ENCODE measurements around the gene WDFY4. TPM values are rescaled to one million over a fixed set of nuclear protein-coding genes. Genes with fewer than 3 reads are reported as not detected.

Gene WDFY4
- total RNA-seq, 2 experiments from 2014 or later, result 0.11 TPM; not detected in 1

DNA sequence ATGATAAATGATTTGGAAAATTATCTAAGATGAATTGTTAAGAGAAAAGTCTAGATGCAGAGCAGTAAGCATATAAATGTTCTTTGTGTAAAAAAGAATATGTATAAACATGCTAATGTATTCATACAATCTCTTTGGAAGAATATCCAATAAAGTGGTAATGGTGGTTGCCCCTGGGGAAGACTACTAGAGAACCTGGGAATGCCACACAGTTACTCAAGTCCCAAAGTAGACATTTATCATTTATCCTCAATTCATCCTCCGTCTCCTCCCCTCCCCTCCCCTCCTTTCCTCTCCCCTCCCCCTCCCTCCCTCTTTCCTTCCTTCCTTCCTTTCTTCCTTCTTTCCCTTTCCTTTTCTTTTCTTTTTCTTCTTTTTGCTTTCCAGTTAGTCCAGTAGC lies 203.3 kb downstream of the WDFY4 start:
- POLR2A ChIA-PET, result no interaction called here
- CTCF ChIA-PET, result no interaction called here

DNA sequence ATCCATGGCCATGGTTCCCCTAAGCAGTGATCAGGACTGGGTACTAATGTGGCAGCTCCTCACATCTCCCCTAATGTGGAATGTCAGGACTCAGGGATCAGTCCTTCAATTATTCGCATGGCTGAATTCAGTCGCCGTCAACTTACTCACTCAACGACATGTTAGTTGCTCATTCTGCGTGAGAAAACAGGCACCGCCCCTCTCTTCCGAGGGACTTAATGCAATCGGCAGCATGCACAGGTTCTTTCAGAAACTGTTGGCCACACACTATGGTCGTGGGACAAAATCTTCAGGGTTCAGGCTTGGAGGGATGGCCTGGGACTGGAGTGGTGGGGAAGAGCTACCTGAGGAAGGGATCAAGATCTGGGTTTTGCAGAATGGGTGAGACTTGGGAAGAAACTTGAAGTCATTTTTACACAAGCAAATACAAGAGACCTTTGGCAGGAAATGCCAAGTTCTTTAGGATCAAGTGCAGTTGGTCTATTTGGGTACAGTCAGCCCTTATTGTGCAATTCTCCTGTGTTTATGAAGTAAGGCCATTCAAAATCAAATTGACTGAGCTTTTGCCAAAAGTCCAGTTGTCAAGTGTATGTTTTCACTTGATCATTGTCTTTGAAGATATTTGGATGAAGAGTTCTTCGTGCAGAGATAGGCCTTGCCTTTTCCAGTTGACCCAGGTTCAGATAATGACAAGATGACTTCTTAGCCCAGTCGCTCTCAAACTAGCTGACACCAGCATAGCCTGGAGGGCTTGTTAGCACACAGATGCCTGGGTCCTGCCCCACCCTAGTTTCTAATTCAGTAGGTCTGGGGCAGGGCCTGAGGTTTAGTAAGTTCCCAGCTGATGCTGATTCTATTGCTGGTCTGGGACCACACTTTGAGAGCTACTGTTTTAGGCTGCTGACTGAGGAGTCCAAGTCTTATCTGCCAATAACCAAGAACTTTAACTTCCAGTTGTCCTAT lies 206.5 kb downstream of the WDFY4 start:
- CTCF ChIA-PET, result no interaction called here
- POLR2A ChIA-PET, result no interaction called here

DNA sequence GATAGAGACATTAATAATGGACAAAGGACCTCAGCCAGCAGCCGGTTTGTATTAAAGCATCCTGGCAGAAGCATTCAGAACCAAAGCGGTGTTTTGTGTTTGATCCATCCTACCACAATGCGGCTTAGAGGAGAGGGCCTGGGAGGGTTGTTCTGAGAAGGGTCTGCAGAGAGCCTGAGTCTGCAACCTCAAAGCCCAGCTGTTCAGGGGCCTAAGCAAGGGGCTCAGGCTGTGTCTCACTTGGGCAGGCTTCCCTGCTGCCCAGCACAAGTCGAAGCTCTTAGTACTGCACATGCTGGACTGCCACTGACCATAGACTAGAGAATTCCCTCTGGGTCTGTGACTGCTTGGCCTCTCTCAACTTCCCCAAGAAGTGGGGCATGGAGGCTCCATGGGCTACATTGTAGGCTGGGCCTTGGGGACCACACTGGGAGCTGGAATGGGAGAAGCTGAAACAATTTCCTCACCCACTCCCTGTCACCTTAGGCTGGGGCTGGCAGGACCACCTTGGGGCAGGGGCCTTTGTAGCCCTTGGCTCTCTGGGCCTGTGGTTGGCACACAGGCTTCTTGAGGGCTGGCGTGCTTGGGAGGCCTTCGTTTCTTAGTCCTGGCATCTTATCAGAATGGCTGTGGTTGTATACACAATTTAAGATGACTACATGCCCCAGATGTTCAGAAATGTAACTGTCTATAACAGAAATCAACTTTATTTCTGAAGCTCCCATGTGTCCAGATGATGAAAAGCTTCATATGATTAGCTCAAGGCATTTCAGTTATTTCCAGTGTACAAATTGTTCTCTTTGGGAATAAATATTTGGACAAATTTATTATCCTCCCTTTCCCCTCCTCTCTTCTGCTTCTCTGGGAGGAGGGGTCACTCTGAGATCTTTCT lies 210.5 kb downstream of the WDFY4 start:
- CTCF ChIA-PET, result no interaction called here
- POLR2A ChIA-PET, result no interaction called here

DNA sequence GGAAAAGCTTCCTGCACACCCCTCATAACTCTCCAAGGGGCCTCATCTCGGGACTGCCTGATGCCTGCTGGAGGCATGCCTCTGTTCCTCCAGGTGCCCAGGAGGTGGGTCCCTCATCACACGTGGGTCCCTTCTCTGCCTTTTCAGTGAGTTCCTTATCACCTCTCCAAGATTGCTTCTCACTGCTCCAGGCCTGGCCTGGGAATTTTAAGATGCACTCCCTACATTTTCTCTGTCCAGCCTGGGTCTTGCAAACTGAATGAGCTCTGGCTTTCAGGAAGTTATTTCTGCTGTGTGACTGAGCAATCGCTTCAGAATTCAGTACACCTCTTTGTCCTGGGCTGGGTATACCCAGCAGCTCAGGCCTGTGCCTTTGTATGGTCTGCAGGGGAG lies 211.1 kb downstream of the WDFY4 start:
- POLR2A ChIA-PET, result no interaction called here

DNA sequence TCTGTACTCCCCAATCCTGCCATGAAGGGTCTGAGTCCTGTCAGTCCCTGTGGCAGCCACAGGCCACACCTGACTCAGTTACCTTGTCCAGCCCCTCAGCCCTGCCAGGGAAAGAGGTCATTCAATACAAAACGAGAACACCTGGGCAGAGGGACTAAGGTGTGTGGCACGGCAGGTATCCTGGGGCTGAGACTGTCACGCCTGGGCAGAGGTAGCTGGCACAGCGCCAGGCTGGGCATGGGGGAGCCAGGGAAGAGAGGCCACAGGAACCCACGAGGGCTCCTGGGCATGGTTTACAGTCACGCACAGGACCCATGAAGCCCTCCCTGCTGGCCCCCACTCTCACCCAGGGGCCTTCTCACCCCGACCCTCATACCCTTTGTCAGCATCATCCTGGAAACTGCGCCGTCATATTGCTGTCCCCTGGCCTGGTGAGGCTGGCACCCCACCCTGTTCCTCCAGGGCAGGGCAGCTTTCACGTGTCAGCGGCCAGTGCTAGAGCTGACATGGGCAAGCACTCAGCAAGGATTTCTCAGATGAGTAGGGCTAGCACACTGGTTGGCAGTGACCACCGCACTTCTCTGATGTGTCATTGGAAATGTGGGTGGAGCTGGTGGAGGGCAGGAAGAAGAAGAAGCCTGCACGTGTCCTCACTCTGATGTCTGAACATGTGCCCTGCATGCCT lies 212.2 kb downstream of the WDFY4 start:
- ChIA-PET POLR2A (no interaction called here), CTCF (no interaction called here)

More for the DNA sequence above, 211.1 kb downstream of the WDFY4 start:
- CTCF ChIA-PET, result no interaction called here

DNA sequence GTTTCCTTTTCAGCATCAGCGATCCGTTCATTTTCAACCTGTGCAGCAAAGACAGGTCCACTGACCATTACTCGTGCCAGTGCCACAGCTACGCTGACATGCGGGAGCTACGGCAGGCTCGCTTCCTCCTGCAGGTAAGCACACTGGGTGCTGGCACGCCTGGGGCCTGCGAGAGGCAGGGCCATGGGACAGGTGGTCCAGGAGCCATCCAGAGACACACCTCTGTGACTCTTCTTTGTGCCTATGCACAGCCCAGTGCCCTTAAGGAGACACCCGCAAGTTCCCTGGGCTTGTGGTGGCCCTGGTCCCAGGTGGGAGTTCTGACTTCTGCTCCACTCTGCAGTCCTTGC lies 212.7 kb downstream of the WDFY4 start:
- POLR2A ChIA-PET, result no interaction called here
- CTCF ChIA-PET, result no interaction called here

DNA sequence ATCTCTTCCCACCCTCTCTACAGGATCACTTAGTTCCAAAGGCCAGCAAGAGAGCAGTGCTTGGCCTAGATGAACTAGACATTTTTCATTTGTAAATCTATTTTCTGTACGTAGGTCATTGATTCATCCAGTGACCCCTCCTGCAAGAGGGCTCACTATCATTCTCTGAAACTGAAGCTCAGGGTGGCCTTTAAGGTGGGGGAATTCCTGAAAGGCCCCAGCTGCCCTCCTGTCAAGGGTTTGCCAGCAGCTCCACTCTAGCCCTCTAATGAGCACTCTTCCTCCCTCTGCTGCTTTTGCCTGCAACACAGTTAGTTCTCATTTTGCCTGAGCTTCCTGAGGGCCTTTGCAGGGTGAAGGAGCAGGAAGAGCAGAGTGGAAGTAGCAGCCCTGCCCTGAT lies 213.8 kb downstream of the WDFY4 start:
- POLR2A ChIA-PET, result no interaction called here
- CTCF ChIA-PET, result interaction anchor here (1.5 kb wide), 1 partner anchor 9 kb away, joined by 3 read pairs; no protein-coding TSS in a partner anchor

DNA sequence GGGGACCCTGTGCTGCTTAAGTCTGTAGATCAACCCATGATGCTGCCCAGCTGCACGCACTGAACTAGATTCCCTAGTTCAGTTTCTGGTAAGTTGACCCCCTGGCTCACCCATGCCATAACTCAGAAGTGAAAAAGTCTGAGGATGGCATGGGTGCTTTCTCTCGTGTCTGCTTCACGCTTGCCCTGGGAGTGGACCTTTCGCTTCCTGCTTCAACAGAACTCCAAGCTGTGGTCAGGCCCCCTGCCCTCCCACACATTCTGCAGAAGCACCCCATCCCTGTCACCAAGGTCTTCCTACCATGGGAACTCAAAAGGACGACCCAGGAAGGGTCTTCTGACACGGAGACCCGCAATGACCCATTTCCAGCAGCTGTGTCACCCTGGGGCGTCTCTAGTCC lies 215.1 kb downstream of the WDFY4 start:
- CTCF ChIA-PET, result interaction anchor here (1.5 kb wide), 1 partner anchor 11 kb away, joined by 3 read pairs; no protein-coding TSS in a partner anchor
- POLR2A ChIA-PET, result no interaction called here

DNA sequence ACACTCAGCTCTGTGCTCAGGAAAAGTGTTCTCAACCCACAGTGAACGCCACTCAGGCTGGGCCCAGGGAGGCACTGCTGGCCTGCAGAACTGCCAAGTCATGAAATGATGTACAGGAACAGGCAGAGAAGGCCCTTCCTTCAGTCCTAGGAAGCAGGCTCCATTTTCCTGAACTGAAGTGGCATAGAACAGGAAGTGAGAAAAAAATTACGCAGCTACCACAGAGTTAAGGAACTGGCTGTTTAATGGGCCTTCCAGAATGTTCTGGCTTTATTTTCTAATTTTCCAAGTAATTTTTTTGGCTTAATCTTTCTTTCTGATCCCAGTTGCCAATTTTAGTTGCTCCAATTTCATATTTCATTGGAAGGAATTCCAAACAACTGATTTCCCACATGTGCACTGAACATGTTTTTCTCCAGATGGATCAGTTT lies 215.7 kb downstream of the WDFY4 start:
- ChIA-PET CTCF (no interaction called here), POLR2A (no interaction called here)

DNA sequence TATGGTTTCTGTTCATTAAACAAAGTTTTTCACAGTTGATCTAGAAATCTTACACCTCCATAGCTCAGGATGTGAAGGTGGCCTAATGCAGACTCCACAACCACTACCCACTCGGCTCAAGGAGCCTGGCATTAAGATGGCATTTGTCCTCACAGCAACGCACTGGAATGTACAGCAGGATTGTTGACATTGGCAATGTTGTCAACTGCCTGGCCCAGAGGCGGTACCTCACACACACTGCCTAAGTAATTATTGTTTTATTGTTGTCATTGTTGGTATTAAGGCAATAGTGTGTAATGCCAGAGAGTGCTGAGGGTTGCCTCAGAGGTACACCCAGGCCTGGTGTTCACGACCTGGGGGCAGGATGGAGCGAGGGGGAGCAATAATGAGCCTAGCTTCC lies 216.6 kb downstream of the WDFY4 start:
- POLR2A ChIA-PET, result no interaction called here
- CTCF ChIA-PET, result no interaction called here

DNA sequence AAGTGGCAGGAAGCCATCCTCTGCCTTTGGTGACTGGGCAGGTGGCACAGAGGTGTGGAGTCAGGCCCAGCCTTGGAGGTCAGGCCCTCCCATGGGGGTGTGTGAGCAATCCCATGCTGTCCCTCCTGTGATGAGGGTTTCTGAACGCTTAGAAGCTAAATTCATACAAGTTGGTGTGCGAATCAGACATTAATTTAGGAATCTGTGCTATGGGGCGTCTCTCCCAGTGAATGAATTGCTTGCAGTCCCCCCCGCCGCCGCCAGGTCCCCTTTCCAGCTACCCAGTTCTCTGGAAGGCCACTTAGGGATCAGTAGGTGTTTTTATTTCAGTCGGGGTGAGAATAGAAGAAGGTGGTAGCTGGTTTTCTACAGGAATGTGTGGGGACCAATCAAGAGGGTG lies 217.4 kb downstream of the WDFY4 start:
- POLR2A ChIA-PET, result no interaction called here
- CTCF ChIA-PET, result no interaction called here

DNA sequence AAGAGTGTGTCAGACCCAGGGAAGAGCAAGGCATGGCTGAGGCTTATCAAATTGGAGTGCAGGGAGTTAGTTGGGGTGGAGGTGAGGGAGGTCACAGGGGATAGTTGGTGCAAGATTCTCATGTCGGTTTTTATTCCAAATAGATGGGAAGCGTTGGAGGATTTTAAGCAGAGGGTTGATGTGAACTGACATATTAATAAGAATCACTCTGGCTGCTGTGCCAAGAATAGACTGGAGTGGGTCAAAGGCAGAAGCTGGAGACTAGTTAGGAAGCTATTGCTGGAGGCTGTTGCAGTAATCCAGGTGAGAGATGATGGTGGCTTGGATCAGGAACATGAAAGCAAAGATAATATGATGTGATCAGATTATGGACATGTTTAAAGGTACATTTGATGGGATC lies 218.5 kb downstream of the WDFY4 start:
- POLR2A ChIA-PET, result no interaction called here
- CTCF ChIA-PET, result no interaction called here

DNA sequence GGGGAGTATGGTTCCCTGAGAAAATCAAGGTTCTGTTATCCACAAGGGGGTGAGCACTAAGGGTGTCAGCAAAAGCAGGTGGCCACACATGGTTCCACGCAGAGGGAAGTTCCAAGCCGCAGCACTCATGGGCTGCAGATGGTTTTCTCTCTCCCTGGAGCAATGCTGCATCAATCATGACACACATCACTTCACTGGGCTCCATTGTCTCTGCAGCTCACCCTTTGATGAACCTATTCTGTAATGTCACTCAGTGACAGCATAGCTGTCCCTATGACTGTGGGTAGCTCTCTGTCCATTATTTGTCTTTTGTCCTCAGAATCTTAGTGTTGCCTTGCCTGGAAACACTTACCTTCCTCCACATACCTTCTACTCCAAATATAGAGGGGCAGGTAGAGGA lies 220.2 kb downstream of the WDFY4 start:
- CTCF ChIA-PET, result interaction anchor here (1.4 kb wide), 1 partner anchor 247 kb away, joined by 3 read pairs; no protein-coding TSS in a partner anchor
- POLR2A ChIA-PET, result no interaction called here

DNA sequence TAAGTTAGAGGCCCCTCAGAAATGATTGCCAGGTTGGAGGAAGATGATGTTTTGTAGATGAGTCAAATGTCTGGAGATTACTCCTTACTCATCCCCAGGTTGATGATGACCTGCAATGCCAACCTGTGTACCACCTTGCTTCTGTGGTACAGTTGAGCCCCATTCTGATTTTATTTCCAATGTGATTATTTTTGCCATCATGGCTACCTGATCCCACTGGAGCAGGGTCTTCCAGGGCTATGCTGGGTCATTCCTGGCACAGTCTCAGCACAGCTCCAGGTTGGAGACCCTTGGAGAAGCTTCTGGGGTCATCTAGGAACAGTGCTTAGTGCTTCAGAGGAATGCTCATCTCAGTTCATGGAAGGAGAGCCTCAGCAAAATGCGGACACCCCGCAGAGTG lies 220.6 kb downstream of the WDFY4 start:
- ChIA-PET CTCF (interaction anchor here (1.4 kb wide), 1 partner anchor 247 kb away, joined by 3 read pairs; no protein-coding TSS in a partner anchor), POLR2A (no interaction called here)

DNA sequence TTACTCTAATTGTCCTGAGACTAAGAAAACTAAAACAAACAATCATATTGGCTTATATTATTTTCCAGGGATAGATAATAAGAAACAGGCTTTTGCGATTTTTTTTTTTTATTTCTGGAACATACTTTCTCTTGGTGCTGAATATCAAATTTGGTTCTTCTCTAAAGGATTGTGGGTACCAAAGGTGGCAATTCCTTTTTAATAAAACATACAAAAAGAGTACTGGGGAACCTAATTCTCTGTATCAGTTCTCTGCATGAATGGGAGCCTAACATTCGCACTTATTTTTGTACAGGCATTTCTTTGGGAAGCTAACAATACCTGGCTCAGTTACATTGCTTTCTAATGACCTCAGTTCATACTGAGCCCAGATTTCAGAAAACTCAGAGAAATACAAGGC lies 222.2 kb downstream of the WDFY4 start:
- ChIA-PET CTCF (no interaction called here), POLR2A (no interaction called here)

DNA sequence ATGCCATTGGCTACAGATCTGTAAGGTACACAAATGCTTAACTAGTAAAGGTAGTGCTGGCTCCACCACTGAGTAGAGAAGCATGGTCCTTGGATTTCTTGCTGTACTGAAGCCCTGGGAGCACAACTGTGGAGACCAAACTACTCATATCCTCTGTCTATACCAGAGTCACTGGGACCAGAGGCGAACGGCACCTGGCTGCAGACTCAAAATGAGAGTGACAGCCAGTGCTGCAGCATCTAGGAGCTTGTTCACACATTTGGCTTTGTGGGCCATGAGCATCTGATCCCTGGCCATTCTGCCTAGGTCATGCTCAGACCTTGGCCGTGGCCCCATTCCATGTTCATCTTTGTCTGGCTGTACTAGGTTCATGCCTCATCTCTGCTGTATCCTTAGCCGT lies 223.1 kb downstream of the WDFY4 start:
- ChIA-PET POLR2A (no interaction called here), CTCF (no interaction called here)

DNA sequence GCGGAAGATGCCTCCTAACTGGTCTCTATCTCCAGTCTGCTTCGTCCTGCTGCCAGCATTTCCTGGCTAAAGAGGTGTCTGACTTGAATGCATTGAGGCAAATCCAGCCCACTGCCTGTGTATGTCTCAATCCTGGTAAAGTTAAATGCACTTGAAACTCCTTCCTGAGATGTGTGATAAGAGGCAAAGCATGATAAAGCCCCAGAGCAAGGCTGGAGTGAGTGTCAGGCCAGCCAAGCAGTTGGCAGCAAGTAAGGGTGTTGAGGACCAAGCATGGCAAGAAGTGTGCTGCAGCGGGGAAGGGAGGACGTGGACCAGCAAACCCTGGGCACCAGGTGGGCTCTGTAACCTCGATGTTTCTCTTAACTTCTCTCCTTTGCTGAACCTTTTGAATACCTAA lies 225.9 kb downstream of the WDFY4 start:
- CTCF ChIA-PET, result no interaction called here
- POLR2A ChIA-PET, result no interaction called here

DNA sequence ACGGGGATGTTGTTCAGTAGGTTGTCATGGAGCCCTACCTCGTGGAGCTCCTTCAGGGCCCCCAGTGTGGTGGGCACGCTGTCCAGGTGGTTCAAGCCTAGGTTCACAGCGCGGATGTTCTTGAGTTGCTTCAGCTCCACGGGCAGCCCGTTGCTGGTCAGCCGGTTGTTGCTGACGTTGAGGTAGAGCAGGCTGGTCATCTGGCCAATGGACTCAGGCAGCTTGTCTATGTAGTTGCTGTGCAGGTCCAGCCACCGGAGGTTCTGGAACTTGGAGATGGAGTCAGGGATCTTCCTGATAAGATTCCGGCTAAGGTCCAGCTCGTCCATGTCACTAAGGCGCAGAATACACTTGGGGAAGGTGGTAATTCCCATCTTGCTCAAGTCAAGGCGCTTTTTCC lies 229.0 kb downstream of the WDFY4 start:
- CTCF ChIA-PET, result no interaction called here
- POLR2A ChIA-PET, result no interaction called here

DNA sequence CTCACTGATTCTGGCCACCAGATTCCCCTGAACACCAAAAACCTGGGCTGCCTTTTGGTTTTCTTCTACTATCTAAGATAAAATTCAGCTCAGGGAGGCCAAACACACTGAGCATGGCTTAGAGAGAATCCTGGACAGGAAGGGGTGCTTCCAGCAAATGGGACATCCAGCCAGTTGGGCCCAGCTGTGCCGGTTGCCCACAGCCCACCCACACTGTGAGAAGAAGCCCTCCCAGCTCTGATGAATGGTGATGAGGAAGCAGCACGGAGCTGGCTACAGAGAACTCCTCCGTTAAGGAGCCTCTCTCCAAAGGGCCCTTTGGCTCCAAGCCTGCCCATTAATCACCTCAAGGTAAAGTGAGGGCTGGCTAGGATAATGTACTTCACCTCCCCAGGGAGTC lies 239.1 kb downstream of the WDFY4 start:
- ChIA-PET POLR2A (no interaction called here), CTCF (no interaction called here)

DNA sequence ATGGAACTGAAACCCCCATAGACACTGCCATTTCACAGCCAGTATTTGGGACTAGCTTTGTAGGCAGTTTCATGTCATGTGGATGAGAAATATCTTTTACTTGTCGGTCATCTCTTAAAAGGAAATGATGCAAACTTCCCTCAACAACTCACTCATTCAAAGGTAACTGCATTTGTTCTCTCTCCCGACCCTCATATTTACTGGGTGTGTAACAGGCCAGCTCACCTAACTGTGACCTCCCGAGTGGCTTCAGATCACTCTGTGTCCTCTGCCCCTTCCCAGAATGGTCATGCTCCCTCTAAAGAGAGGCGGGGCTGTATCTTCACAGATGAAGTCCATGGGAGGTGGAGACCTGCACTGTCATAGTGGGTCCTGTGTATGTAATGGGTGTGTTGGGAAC lies 240.3 kb downstream of the WDFY4 start:
- CTCF ChIA-PET, result no interaction called here
- POLR2A ChIA-PET, result no interaction called here

DNA sequence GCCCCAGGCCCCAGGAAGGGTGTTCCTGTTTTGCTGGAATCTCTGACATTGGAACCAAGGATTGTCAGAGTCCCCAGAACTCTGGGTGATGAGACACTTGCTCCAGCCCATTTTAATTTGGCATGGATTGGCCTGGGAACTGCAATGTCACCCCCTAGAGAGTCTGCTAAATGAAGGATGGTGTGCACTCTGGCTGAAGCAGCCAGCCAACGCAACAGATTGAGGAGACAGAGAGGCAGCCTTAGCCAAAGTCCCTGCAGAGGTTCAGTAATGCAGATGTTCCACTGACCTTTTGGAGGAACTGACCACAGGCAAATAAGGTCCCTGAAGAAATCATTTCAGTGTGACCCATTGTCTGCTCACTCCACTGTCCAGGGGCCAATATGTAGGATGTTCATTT lies 241.6 kb downstream of the WDFY4 start:
- ChIA-PET POLR2A (no interaction called here), CTCF (no interaction called here)
